Measurements from ENCODE around the gene SRGAP2B.
"Not testable (repeated sequence)": the region's sequence is repeated elsewhere in the genome, so short reads cannot be mapped to it uniquely, and the experiment has no call there.

The SRGAP2B gene

GRCh38 chr1:144979960-144980595, 115.0 kb downstream of the SRGAP2B start:
- not testable (repeated sequence) for H3K4me2 ChIP-seq (ENCODE audit: low read length); H3K4me1 ChIP-seq (ENCODE audit: control insufficient read depth, insufficient read depth, low read length); H3K27me3 ChIP-seq (ENCODE audit: control insufficient read depth, insufficient read depth, low read length); H3K4me3 ChIP-seq (ENCODE audit: low read length); H3K36me3 ChIP-seq (ENCODE audit: insufficient read depth, low read length); H3K9me3 ChIP-seq (replicated peaks; ENCODE audit: low read length); H3K9ac ChIP-seq (ENCODE audit: low read depth, low read length)

- not testable (repeated sequence) for H3K27me3 ChIP-seq (ENCODE audit: control insufficient read depth, insufficient read depth, low read length); H3K9me3 ChIP-seq (replicated peaks; ENCODE audit: low read length); H3K36me3 ChIP-seq (ENCODE audit: insufficient read depth, low read length); H3K4me2 ChIP-seq (ENCODE audit: low read length); H3K4me3 ChIP-seq (ENCODE audit: low read length); H3K9ac ChIP-seq (ENCODE audit: low read depth, low read length); H3K4me1 ChIP-seq (ENCODE audit: control insufficient read depth, insufficient read depth, low read length)
Observed at GRCh38 chr1:144977856-144978255, 117.3 kb downstream of the SRGAP2B start.

GRCh38 chr1:144971936-144972335, 123.2 kb downstream of the SRGAP2B start:
- not testable (repeated sequence) for H3K36me3 ChIP-seq (ENCODE audit: insufficient read depth, low read length); H3K4me1 ChIP-seq (ENCODE audit: control insufficient read depth, insufficient read depth, low read length); H3K9me3 ChIP-seq (replicated peaks; ENCODE audit: low read length); H3K27me3 ChIP-seq (ENCODE audit: control insufficient read depth, insufficient read depth, low read length); H3K4me2 ChIP-seq (ENCODE audit: low read length); H3K9ac ChIP-seq (ENCODE audit: low read depth, low read length); H3K4me3 ChIP-seq (ENCODE audit: low read length)

GRCh38 chr1:144966488-144966887, 128.6 kb downstream of the SRGAP2B start:
- not testable (repeated sequence) for H3K4me1 ChIP-seq (ENCODE audit: control insufficient read depth, insufficient read depth, low read length); H3K9me3 ChIP-seq (replicated peaks; ENCODE audit: low read length); H3K4me3 ChIP-seq (ENCODE audit: low read length); H3K4me2 ChIP-seq (ENCODE audit: low read length); H3K36me3 ChIP-seq (ENCODE audit: insufficient read depth, low read length); H3K27me3 ChIP-seq (ENCODE audit: control insufficient read depth, insufficient read depth, low read length); H3K9ac ChIP-seq (ENCODE audit: low read depth, low read length)

- H3K9ac ChIP-seq (ENCODE audit: low read depth, low read length) = not testable (repeated sequence)
Observed at GRCh38 chr1:144964765-144965164, 130.4 kb downstream of the SRGAP2B start.

GRCh38 chr1:144964186-144964585, 130.9 kb downstream of the SRGAP2B start:
- not testable (repeated sequence) for H3K4me2 ChIP-seq (ENCODE audit: low read length); H3K9ac ChIP-seq (ENCODE audit: low read depth, low read length); H3K4me3 ChIP-seq (ENCODE audit: low read length); H3K27me3 ChIP-seq (ENCODE audit: control insufficient read depth, insufficient read depth, low read length); H3K4me1 ChIP-seq (ENCODE audit: control insufficient read depth, insufficient read depth, low read length); H3K36me3 ChIP-seq (ENCODE audit: insufficient read depth, low read length); H3K9me3 ChIP-seq (replicated peaks; ENCODE audit: low read length)

More at GRCh38 chr1:144964765-144965164, 130.4 kb downstream of the SRGAP2B start:
- H3K4me3 ChIP-seq (ENCODE audit: low read length); H3K9me3 ChIP-seq (replicated peaks; ENCODE audit: low read length); H3K4me2 ChIP-seq (ENCODE audit: low read length); H3K27me3 ChIP-seq (ENCODE audit: control insufficient read depth, insufficient read depth, low read length); H3K4me1 ChIP-seq (ENCODE audit: control insufficient read depth, insufficient read depth, low read length); H3K36me3 ChIP-seq (ENCODE audit: insufficient read depth, low read length): not testable (repeated sequence)

GRCh38 chr1:144963571-144963970, 131.6 kb downstream of the SRGAP2B start:
- not testable (repeated sequence) for H3K27me3 ChIP-seq (ENCODE audit: control insufficient read depth, insufficient read depth, low read length); H3K4me1 ChIP-seq (ENCODE audit: control insufficient read depth, insufficient read depth, low read length); H3K9me3 ChIP-seq (replicated peaks; ENCODE audit: low read length); H3K36me3 ChIP-seq (ENCODE audit: insufficient read depth, low read length); H3K4me2 ChIP-seq (ENCODE audit: low read length); H3K9ac ChIP-seq (ENCODE audit: low read depth, low read length); H3K4me3 ChIP-seq (ENCODE audit: low read length)

GRCh38 chr1:144961604-144962583, 133.2 kb downstream of the SRGAP2B start:
- H3K4me1 ChIP-seq (ENCODE audit: control insufficient read depth, insufficient read depth, low read length); H3K9ac ChIP-seq (ENCODE audit: low read depth, low read length); H3K27me3 ChIP-seq (ENCODE audit: control insufficient read depth, insufficient read depth, low read length); H3K9me3 ChIP-seq (replicated peaks; ENCODE audit: low read length); H3K4me2 ChIP-seq (ENCODE audit: low read length); H3K36me3 ChIP-seq (ENCODE audit: insufficient read depth, low read length); H3K4me3 ChIP-seq (ENCODE audit: low read length): not testable (repeated sequence)

GRCh38 chr1:144960929-144961488, 134.1 kb downstream of the SRGAP2B start:
- H3K4me1 ChIP-seq (ENCODE audit: control insufficient read depth, insufficient read depth, low read length); H3K9ac ChIP-seq (ENCODE audit: low read depth, low read length); H3K36me3 ChIP-seq (ENCODE audit: insufficient read depth, low read length); H3K27me3 ChIP-seq (ENCODE audit: control insufficient read depth, insufficient read depth, low read length); H3K4me2 ChIP-seq (ENCODE audit: low read length); H3K4me3 ChIP-seq (ENCODE audit: low read length); H3K9me3 ChIP-seq (replicated peaks; ENCODE audit: low read length): not testable (repeated sequence)

- H3K27me3 ChIP-seq (ENCODE audit: control insufficient read depth, insufficient read depth, low read length); H3K9ac ChIP-seq (ENCODE audit: low read depth, low read length): not testable (repeated sequence)
Observed at GRCh38 chr1:144948390-144948789, 146.7 kb downstream of the SRGAP2B start.

GRCh38 chr1:144947495-144947894, 147.6 kb downstream of the SRGAP2B start:
- not testable (repeated sequence) for H3K9me3 ChIP-seq (replicated peaks; ENCODE audit: low read length); H3K9ac ChIP-seq (ENCODE audit: low read depth, low read length); H3K4me1 ChIP-seq (ENCODE audit: control insufficient read depth, insufficient read depth, low read length); H3K36me3 ChIP-seq (ENCODE audit: insufficient read depth, low read length); H3K4me2 ChIP-seq (ENCODE audit: low read length); H3K4me3 ChIP-seq (ENCODE audit: low read length); H3K27me3 ChIP-seq (ENCODE audit: control insufficient read depth, insufficient read depth, low read length)

More at GRCh38 chr1:144948390-144948789, 146.7 kb downstream of the SRGAP2B start:
- H3K4me3 ChIP-seq (ENCODE audit: low read length); H3K36me3 ChIP-seq (ENCODE audit: insufficient read depth, low read length); H3K9me3 ChIP-seq (replicated peaks; ENCODE audit: low read length); H3K4me2 ChIP-seq (ENCODE audit: low read length); H3K4me1 ChIP-seq (ENCODE audit: control insufficient read depth, insufficient read depth, low read length): not testable (repeated sequence)

Data from skeletal muscle satellite cell (primary cell).